SU-DHL-6 (cell line): ENCODE data around the gene EPB41.

ENCODE experiments used
- H2AFZ ChIP-seq: fragments of 200-600 bp; sonication (generic); 2 replicates; pipeline ENCODE4 v1.6.1; 2014; ENCODE audit warnings: low read depth, mild to moderate bottlenecking, moderate library complexity, mixed read lengths, antibody characterized with exemption, low read length; ENCODE audit not compliant: severe bottlenecking
- H3F3A ChIP-seq: fragments of 200-600 bp; shearing (Covaris generic); 2 replicates; pipeline ENCODE4 v1.6.0; 2016; ENCODE audit warnings: antibody characterized with exemption, mild to moderate bottlenecking; ENCODE audit not compliant: insufficient read depth
- H3K27ac ChIP-seq: fragments of 200-600 bp; sonication (generic); 2 replicates; pipeline ENCODE4 v1.5.1; 2016; ENCODE audit warnings: low read depth, mild to moderate bottlenecking, low read length, moderate library complexity, mixed read lengths
- H3K27me3 ChIP-seq: fragments of 200-600 bp; sonication (generic), shearing (Covaris generic); 2 replicates; pipeline ENCODE4 v1.6.0; 2014; ENCODE audit warnings: mild to moderate bottlenecking, low read length
- H3K36me3 ChIP-seq: fragments of 200-600 bp; sonication (generic); 2 replicates; pipeline ENCODE4 v1.6.1; 2014; ENCODE audit warnings: mild to moderate bottlenecking, low read length, mixed read lengths
- H3K4me2 ChIP-seq: fragments of 300-600, 200-600 bp; shearing (Covaris generic), sonication (generic); 2 replicates; pipeline ENCODE4 v1.6.0; 2014; ENCODE audit warnings: low read length, low read depth, mild to moderate bottlenecking; ENCODE audit not compliant: poor library complexity, severe bottlenecking
- H3K4me3 ChIP-seq: fragments of 200-600 bp; sonication (generic); 2 replicates; pipeline ENCODE4 v1.5.1; 2014; ENCODE audit warnings: antibody characterized with exemption, low read length, mild to moderate bottlenecking, mixed read lengths; ENCODE audit not compliant: insufficient read depth, poor library complexity, severe bottlenecking
- H3K79me2 ChIP-seq: fragments of 200-600 bp; sonication (generic); 2 replicates; pipeline ENCODE4 v1.6.1; 2014; ENCODE audit warnings: mild to moderate bottlenecking, low read length, moderate library complexity; ENCODE audit not compliant: insufficient read depth
- H3K9ac ChIP-seq: fragments of 200-600 bp; sonication (generic); 2 replicates; pipeline ENCODE4 v1.7.0; 2014; ENCODE audit warnings: mild to moderate bottlenecking, low read length
- H3K9me2 ChIP-seq: fragments of 200-600 bp; sonication (generic); replicated peaks from 2 replicates; pipeline ENCODE4 v1.6.1; 2014; ENCODE audit warnings: low read length; ENCODE audit not compliant: insufficient read depth
- H3K9me3 ChIP-seq: fragments of 200-600 bp; sonication (generic); 2 replicates; pipeline ENCODE4 v1.6.1; 2014; ENCODE audit warnings: low read length, mixed read lengths; ENCODE audit not compliant: insufficient read depth
- H4K20me1 ChIP-seq: fragments of 200-600 bp; sonication (generic); 2 replicates; pipeline ENCODE4 v1.6.1; 2014; ENCODE audit warnings: low read depth, mild to moderate bottlenecking, antibody characterized with exemption, low read length, moderate library complexity, mixed read lengths
- EZH2phosphoT487 ChIP-seq: fragments of 200-600 bp; sonication (generic), shearing (Covaris generic); conservative IDR thresholded peaks from 2 replicates; pipeline ENCODE4 v1.6.1; 2018; ENCODE audit warnings: mild to moderate bottlenecking, antibody characterized with exemption, low read length, moderate library complexity, mixed read lengths
- TF ChIP-seq, protein P1 (sequence below): fragments of 200-600 bp; sonication (generic); IDR thresholded peaks from one replicate; pipeline ENCODE4 v1.5.1; 2017; ENCODE audit warnings: antibody characterized with exemption, mild to moderate bottlenecking, low read length, moderate library complexity; ENCODE audit not compliant: insufficient read depth, poor library complexity, severe bottlenecking

EPB41 gene

DNA sequence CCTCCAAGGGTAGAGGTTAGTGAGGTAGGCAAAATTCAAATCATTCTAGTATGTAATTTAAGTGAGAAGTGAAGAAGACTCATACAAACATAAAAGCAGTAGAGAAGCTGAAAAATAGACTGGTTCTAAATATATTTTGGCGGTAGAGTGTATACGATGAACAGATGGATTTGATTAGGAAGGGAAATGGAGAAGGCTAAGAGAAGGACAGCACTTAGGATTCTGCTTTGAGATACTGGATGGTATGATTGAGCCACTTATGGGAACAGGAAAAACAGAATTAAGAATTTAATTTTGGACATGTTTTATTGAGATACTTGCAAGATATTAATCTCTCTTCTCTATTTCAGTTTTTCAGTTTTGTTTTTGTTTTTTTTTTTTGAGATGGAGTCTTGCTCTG, 60.1 kb downstream of the EPB41 start:
- H4K20me1 ChIP-seq, result no peaks in the 10 kb centered on the region
- H3K27ac ChIP-seq, result no peak overlapping the region
- no peaks in the 10 kb centered on the region for H3K9me3 ChIP-seq
- no peaks in the 10 kb centered on the region for H3F3A ChIP-seq
- H3K9ac ChIP-seq, result no peak overlapping the region
- H3K79me2 ChIP-seq, result peaks cover 60% of the 10 kb centered on the region
- no peak overlapping the region for H2AFZ ChIP-seq
- no peaks in the 10 kb centered on the region for H3K9me2 ChIP-seq
- no peaks in the 10 kb centered on the region for H3K36me3 ChIP-seq
- H3K4me3 ChIP-seq, result no peak overlapping the region
- TF ChIP-seq, protein P1, sequence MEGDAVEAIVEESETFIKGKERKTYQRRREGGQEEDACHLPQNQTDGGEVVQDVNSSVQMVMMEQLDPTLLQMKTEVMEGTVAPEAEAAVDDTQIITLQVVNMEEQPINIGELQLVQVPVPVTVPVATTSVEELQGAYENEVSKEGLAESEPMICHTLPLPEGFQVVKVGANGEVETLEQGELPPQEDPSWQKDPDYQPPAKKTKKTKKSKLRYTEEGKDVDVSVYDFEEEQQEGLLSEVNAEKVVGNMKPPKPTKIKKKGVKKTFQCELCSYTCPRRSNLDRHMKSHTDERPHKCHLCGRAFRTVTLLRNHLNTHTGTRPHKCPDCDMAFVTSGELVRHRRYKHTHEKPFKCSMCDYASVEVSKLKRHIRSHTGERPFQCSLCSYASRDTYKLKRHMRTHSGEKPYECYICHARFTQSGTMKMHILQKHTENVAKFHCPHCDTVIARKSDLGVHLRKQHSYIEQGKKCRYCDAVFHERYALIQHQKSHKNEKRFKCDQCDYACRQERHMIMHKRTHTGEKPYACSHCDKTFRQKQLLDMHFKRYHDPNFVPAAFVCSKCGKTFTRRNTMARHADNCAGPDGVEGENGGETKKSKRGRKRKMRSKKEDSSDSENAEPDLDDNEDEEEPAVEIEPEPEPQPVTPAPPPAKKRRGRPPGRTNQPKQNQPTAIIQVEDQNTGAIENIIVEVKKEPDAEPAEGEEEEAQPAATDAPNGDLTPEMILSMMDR, result no peak
- TF ChIP-seq EZH2phosphoT487, result no peak
- no peaks in the 10 kb centered on the region for H3K27me3 ChIP-seq
- H3K4me2 ChIP-seq, result no peak overlapping the region

DNA sequence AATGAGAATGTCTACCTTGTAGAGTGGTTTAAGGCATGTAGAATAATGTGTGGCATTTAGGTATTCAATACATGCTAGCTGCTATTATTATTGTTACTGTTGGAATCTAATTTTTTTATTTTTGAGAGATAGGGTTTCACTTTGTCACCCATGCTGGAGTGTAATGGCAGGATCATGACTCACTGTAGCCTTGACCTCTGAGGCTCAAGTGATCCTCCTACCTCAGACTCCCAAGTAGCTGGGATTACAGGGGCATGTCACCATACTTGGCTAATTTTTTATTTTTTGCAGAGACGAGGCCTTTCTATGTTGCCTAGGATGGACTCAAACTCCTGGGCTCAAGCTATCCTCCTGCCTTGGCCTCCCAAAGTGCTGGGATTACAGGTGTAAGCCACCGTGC, 61.9 kb downstream of the EPB41 start:
- no peak overlapping the region for H2AFZ ChIP-seq
- no peak overlapping the region for H3K4me3 ChIP-seq
- no peaks in the 10 kb centered on the region for H3K9me2 ChIP-seq
- H3K79me2 ChIP-seq, result peaks cover 62% of the 10 kb centered on the region
- TF ChIP-seq, protein P1, result no peak
- no peak for TF ChIP-seq EZH2phosphoT487
- H3K27me3 ChIP-seq, result no peaks in the 10 kb centered on the region
- H3K9me3 ChIP-seq, result no peaks in the 10 kb centered on the region
- no peak overlapping the region for H3K27ac ChIP-seq
- H4K20me1 ChIP-seq, result no peaks in the 10 kb centered on the region
- H3K4me2 ChIP-seq, result no peak overlapping the region
- no peaks in the 10 kb centered on the region for H3F3A ChIP-seq
- no peak overlapping the region for H3K9ac ChIP-seq
- 0 out of 2 replicates have a peak, but pooled peaks cover 2% of the 10 kb centered on the region for H3K36me3 ChIP-seq

DNA sequence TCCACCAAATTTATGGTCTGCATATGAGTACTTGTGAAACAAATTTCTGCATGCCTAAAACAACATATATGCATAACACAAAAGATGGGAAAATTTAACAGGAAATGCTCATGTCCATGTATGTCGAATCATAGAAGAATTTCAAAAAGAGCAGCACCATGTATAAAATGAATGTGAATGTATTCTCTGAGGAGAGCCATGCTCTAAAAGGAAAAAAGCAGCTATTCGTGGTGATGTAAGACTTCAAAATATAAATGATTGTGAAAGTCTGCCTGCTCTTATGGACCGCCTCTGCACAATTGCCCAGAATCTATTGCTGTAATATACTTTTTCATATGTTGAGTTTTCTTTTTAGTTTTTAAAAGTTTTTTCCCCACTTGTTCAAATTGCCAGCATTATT, 66.8 kb downstream of the EPB41 start:
- H3K79me2 ChIP-seq, result peaks cover 60% of the 10 kb centered on the region
- H3F3A ChIP-seq, result 0 out of 2 replicates have a peak, but pooled peaks cover 1% of the 10 kb centered on the region
- no peak for TF ChIP-seq EZH2phosphoT487
- TF ChIP-seq, protein P1, result no peak

More for the DNA sequence above, 66.8 kb downstream of the EPB41 start:
- no peaks in the 10 kb centered on the region for H4K20me1 ChIP-seq
- H3K4me2 ChIP-seq, result no peak overlapping the region
- H2AFZ ChIP-seq, result no peak overlapping the region
- no peak overlapping the region for H3K27ac ChIP-seq
- no peaks in the 10 kb centered on the region for H3K9me2 ChIP-seq
- no peak overlapping the region for H3K4me3 ChIP-seq
- no peaks in the 10 kb centered on the region for H3K27me3 ChIP-seq
- H3K36me3 ChIP-seq, result peaks cover 18% of the 10 kb centered on the region; the same call in 1 of the 2 replicates
- H3K9me3 ChIP-seq, result no peaks in the 10 kb centered on the region; the same call in 1 of the 2 replicates
- no peak overlapping the region for H3K9ac ChIP-seq
